HG03432 (cell line): ENCODE results near the gene AAMP.

Experiments used
- ATAC-seq: cut with Tn5 transposase; IDR thresholded peaks from one replicate; pipeline ENCODE4 v1.9.1; 2021; ENCODE audit warnings: mild to moderate bottlenecking, moderate library complexity; ENCODE audit not compliant: unreplicated experiment

AAMP gene

GRCh38 chr2:218229239-218229638, 40.7 kb downstream of the AAMP start:
- peak; percentile 94 for ATAC-seq

GRCh38 chr2:218228366-218229090, 41.4 kb downstream of the AAMP start:
- no peak for ATAC-seq

GRCh38 chr2:218226903-218227302, 43.0 kb downstream of the AAMP start:
- ATAC-seq, result no peak

- no peak for ATAC-seq
Measured at GRCh38 chr2:218224186-218224585, 45.8 kb downstream of the AAMP start.

GRCh38 chr2:218223046-218223445, 46.9 kb downstream of the AAMP start:
- peak; percentile 16 for ATAC-seq

GRCh38 chr2:218221000-218221399, 48.9 kb downstream of the AAMP start:
- ATAC-seq, result no peak

- no peak for ATAC-seq
Measured at GRCh38 chr2:218219934-218220333, 50.0 kb downstream of the AAMP start.

GRCh38 chr2:218218268-218219185, 51.4 kb downstream of the AAMP start:
- ATAC-seq, result peak; percentile 35

GRCh38 chr2:218217360-218218267, 52.3 kb downstream of the AAMP start:
- ATAC-seq, result peak; percentile 40

GRCh38 chr2:218216674-218217359, 53.1 kb downstream of the AAMP start, which contains the start of gene ARPC2:
Gene ARPC2, plus strand, starts transcription at chr2:218217189. Its CDS starts 282 bp downstream, at chr2:218217471.
- ATAC-seq, result peak; percentile 80

- no peak for ATAC-seq
Measured at GRCh38 chr2:218216336-218216673, 53.6 kb downstream of the AAMP start.
